Endothelial cell of umbilical vein (primary cell): ENCODE results near the gene ZNF248. TPM values are rescaled to one million over a fixed set of nuclear protein-coding genes. Genes with fewer than 3 reads are reported as not detected.

Experiments used
- BruUV-seq: library from RNA; stranded (reverse); fragments of 400-500 nt; replicated peaks from 2 replicates; lab custom pipeline; 2021; lab: Mats Ljungman, UMichigan
- CTCF ChIA-PET: fragments of 300-600, 350-600 bp; sonication (Branson Sonifier 250); formaldehyde crosslinking; loops from one replicate; lab custom pipeline; 2021; ENCODE audit warnings: antibody characterized with exemption, inconsistent platforms; lab: Charles Lee
- POLR2A ChIA-PET: fragments of 300-600, 350-600 bp; sonication (Branson Sonifier 250); formaldehyde crosslinking; loops from one replicate; lab custom pipeline; 2021; ENCODE audit warnings: antibody characterized with exemption, inconsistent platforms; lab: Charles Lee
- DNase-seq: peaks from one replicate; pipeline ENCODE4 v3.0.0-alpha.2; 2011; ENCODE audit warnings: low read depth, low spot score
- FAIRE-seq: peaks from 2 replicates; lab custom pipeline; 2011; peaks lifted over from hg19 to GRCh38; lab: Jason Lieb, UNC
- H2AFZ ChIP-seq: 2 replicates; pipeline ENCODE4 v1.6.0; 2012; ENCODE audit warnings: low read depth, low read length, control low read depth, inconsistent platforms
- H3K27ac ChIP-seq: 2 replicates; pipeline ENCODE4 v1.5.1; 2011; ENCODE audit warnings: low read depth, mild to moderate bottlenecking, control low read depth, low read length, moderate library complexity; ENCODE audit not compliant: insufficient read depth
- H3K27me3 ChIP-seq, 2 experiments: 2 replicates each; pipeline versions ENCODE4 v1.6.0 to v1.6.1; 2011; ENCODE audit warnings: low read length in 2 of 2, mixed read lengths in 1 of 2; ENCODE audit not compliant: control insufficient read depth in 2 of 2, insufficient read depth in 2 of 2
- H3K36me3 ChIP-seq, 2 experiments: 2 replicates in 1 of 2; 3 replicates in 1 of 2; pipeline ENCODE4 v1.5.1; 2011; ENCODE audit warnings: low read length in 2 of 2, mild to moderate bottlenecking in 1 of 2, moderate library complexity in 1 of 2; ENCODE audit not compliant: control insufficient read depth in 2 of 2, insufficient read depth in 2 of 2; ENCODE audit errors: extremely low read depth in 1 of 2
- H3K4me1 ChIP-seq: 3 replicates; pipeline ENCODE4 v1.5.1; 2011; ENCODE audit warnings: mild to moderate bottlenecking, low read length; ENCODE audit not compliant: control insufficient read depth, insufficient read depth; ENCODE audit errors: extremely low read depth
- H3K4me2 ChIP-seq: 2 replicates; pipeline ENCODE4 v1.6.1; 2011; ENCODE audit warnings: low read length, control low read depth, mixed read lengths; ENCODE audit not compliant: insufficient read depth
- H3K4me3 ChIP-seq, 3 experiments: fragments of 200-600 bp in 1 of 3; sonication (generic), shearing (Covaris generic) in 1 of 3; replicated peaks in 1 of 3; 2 replicates each; pipeline ENCODE4 v1.5.1; 2011 to 2016; ENCODE audit warnings: control low read depth in 3 of 3, low read length in 3 of 3, mild to moderate bottlenecking in 2 of 3, inconsistent platforms in 1 of 3, low read depth in 1 of 3, moderate library complexity in 1 of 3; ENCODE audit not compliant: insufficient read depth in 1 of 3
- H3K79me2 ChIP-seq: 2 replicates; pipeline ENCODE4 v1.6.0; 2012; ENCODE audit warnings: low read length, inconsistent platforms; ENCODE audit not compliant: control insufficient read depth, insufficient read depth
- H3K9ac ChIP-seq: replicated peaks from 2 replicates; pipeline ENCODE3; 2011; ENCODE audit warnings: low read length, control low read depth; ENCODE audit not compliant: insufficient read depth; ENCODE audit errors: extremely low read depth
- H3K9me1 ChIP-seq: replicated peaks from 3 replicates; pipeline ENCODE4 v1.6.0; 2011; ENCODE audit warnings: mild to moderate bottlenecking, low read length; ENCODE audit not compliant: control insufficient read depth, insufficient read depth; ENCODE audit errors: extremely low read depth
- H3K9me3 ChIP-seq: replicated peaks from 2 replicates; pipeline ENCODE4 v1.5.1; 2012; ENCODE audit warnings: low read length, inconsistent platforms; ENCODE audit not compliant: control insufficient read depth, insufficient read depth
- H4K20me1 ChIP-seq: replicated peaks from 2 replicates; pipeline ENCODE3; 2011; ENCODE audit warnings: mild to moderate bottlenecking, low read length; ENCODE audit not compliant: control insufficient read depth, insufficient read depth; ENCODE audit errors: extremely low read depth
- CTCF ChIP-seq, 2 donors: IDR thresholded peaks; 1 replicate in 1 of 2; 2 replicates in 1 of 2; pipeline ENCODE4 v1.5.1; 2011; ENCODE audit warnings: low read length in 2 of 2, mild to moderate bottlenecking in 2 of 2, moderate library complexity in 2 of 2, control low read depth in 1 of 2, inconsistent platforms in 1 of 2, low read depth in 1 of 2; ENCODE audit not compliant: insufficient read depth in 1 of 2; ENCODE audit errors: extremely low read depth in 1 of 2
- EZH2 ChIP-seq: IDR thresholded peaks from 2 replicates; pipeline ENCODE4 v1.6.1; 2012; ENCODE audit warnings: borderline replicate concordance, low read depth, mild to moderate bottlenecking, moderate library complexity, low read length, inconsistent platforms; ENCODE audit not compliant: severe bottlenecking
- FOS ChIP-seq: IDR thresholded peaks from 2 replicates; pipeline ENCODE4 v1.6.1; 2011; ENCODE audit warnings: mild to moderate bottlenecking, low read length, moderate library complexity, borderline replicate concordance; ENCODE audit not compliant: insufficient read depth
- GATA2 ChIP-seq: IDR thresholded peaks from 2 replicates; pipeline ENCODE4 v1.7.0; 2011; ENCODE audit warnings: low read depth, mild to moderate bottlenecking, moderate library complexity, mixed read lengths, low read length; ENCODE audit not compliant: insufficient read length, insufficient read depth
- JUN ChIP-seq: IDR thresholded peaks from 2 replicates; pipeline ENCODE4 v1.6.1; 2011; ENCODE audit warnings: borderline replicate concordance, low read depth; ENCODE audit not compliant: insufficient read length, insufficient read depth
- MAX ChIP-seq: IDR thresholded peaks from 2 replicates; pipeline ENCODE4 v1.6.1; 2011; ENCODE audit not compliant: insufficient read depth, insufficient read length
- MYC ChIP-seq: IDR thresholded peaks from one replicate; pipeline ENCODE4 v1.6.1; 2011; ENCODE audit warnings: mild to moderate bottlenecking, low read depth, low read length
- POLR2A ChIP-seq: IDR thresholded peaks from 2 replicates; pipeline ENCODE4 v1.6.1; 2012; ENCODE audit warnings: low read depth, mild to moderate bottlenecking, control low read depth, low read length
- POLR2AphosphoS5 ChIP-seq: IDR thresholded peaks from 2 replicates; pipeline ENCODE4 v1.6.1; 2012; ENCODE audit warnings: low read depth, mild to moderate bottlenecking, control low read depth, low read length, moderate library complexity; ENCODE audit not compliant: insufficient read depth
- dilution Hi-C: fragments of 300-500 bp; cut with MboI; formaldehyde crosslinking; loops from one replicate; pipeline ENCODE4 v1.15.0; 2019; ENCODE audit warnings: low sequenced_read_pairs; ENCODE audit not compliant: extremely low pct_ligation_motif_present
- intact Hi-C: fragments of 100-400 bp; cut with micrococcal nuclease; formaldehyde crosslinking; loops from one replicate; pipeline ENCODE4 v1.10.0; 2022
- polyA plus RNA-seq, 4 experiments: library from polyadenylated mRNA; depleted of rRNA in 3 of 4; stranded (reverse) in 3 of 4; unstranded in 1 of 4; fragments of >200 nt; gene quantifications; 2 replicates each; pipeline versions ENCODE4 v1.2.1 to v1.2.3, GENCODE V29; 2011 to 2012; ENCODE audit warnings: missing spikeins in 1 of 4
- total RNA-seq: library from RNA; stranded (reverse); gene quantifications from 2 replicates; pipeline ENCODE4 v1.2.3, GENCODE V29; 2021

ZNF248 gene
- total and polyA plus RNA-seq, 2 donors (not counting 3 experiments of a cell fraction or from before 2014, with no cell fraction given) = 4.3 to 6.5 TPM

- H3K4me2 ChIP-seq = no peak overlapping the region
- no peak overlapping the region for H3K4me3 ChIP-seq
- H2AFZ ChIP-seq = no peak overlapping the region
- dilution Hi-C loops (no loop called here), intact Hi-C loops (no loop called here)
- CTCF ChIA-PET = no interaction called here
- H3K9me1 ChIP-seq = no peaks in the 10 kb centered on the region
- FAIRE-seq (no peak), DNase-seq (no peak)
- H3K27me3 ChIP-seq = no peaks in the 10 kb centered on the region
- H3K36me3 ChIP-seq = peaks cover 0 to 3% of the 10 kb centered on the region in 2 experiments
- POLR2A ChIA-PET = no interaction called here
- no peak for TF ChIP-seq POLR2AphosphoS5
- no peak for TF ChIP-seq JUN
- TF ChIP-seq MAX = no peak
- TF ChIP-seq GATA2 = no peak
- no peak for TF ChIP-seq EZH2
- no peak for TF ChIP-seq FOS
- no peak for TF ChIP-seq CTCF (IDR thresholded peaks at IDR 0.05; ENCODE audit: extremely low read depth in 1 of 2, insufficient read depth in 1 of 2, low read depth in 1 of 2, low read length in 2 of 2)
- TF ChIP-seq POLR2A = no peak
- no peak for TF ChIP-seq MYC
- no peaks in the 10 kb centered on the region for H3K4me1 ChIP-seq
- no TSS peak for BruUV-seq
- H3K27ac ChIP-seq = no peak overlapping the region
- no peaks in the 10 kb centered on the region for H4K20me1 ChIP-seq
- no peaks in the 10 kb centered on the region for H3K79me2 ChIP-seq
- no peak overlapping the region for H3K9ac ChIP-seq
- H3K9me3 ChIP-seq = no peaks in the 10 kb centered on the region
Measured at GRCh38 chr10:37839243-37839642, 18.2 kb downstream of the ZNF248 start.
